Mononuclear cell (primary cell): Measurements from ENCODE around the gene PM20D2. TPM values are rescaled to one million over a fixed set of nuclear protein-coding genes. Genes with fewer than 3 reads are reported as not detected.

Source experiments
- H3K27me3 ChIP-seq: 2 replicates; pipeline ENCODE4 v1.6.0; 2011; ENCODE audit warnings: low read length, control low read depth; ENCODE audit not compliant: insufficient read depth
- H3K4me1 ChIP-seq: 2 replicates; pipeline ENCODE4 v1.5.1; 2011; ENCODE audit warnings: mild to moderate bottlenecking, low read length, control low read depth; ENCODE audit not compliant: insufficient read depth
- H3K4me3 ChIP-seq: 2 replicates; pipeline ENCODE4 v1.5.1; 2011; ENCODE audit warnings: mild to moderate bottlenecking, low read length, moderate library complexity
- H3K9me3 ChIP-seq: 2 replicates; pipeline ENCODE4 v1.5.1; 2011; ENCODE audit warnings: low read depth, mild to moderate bottlenecking, control low read depth, low read length
- total RNA-seq: library from RNA; depleted of rRNA; stranded (reverse); fragments of >200 nt; gene quantifications from one replicate; pipeline ENCODE4 v1.2.3, GENCODE V29; 2012

Gene PM20D2
- total RNA-seq, 1 donor = 6.1 TPM

GRCh38 chr6:89134723-89135122 lies 11.1 kb upstream of the PM20D2 start:
- H3K4me3 ChIP-seq = no peak overlapping the region
- no peaks in the 10 kb centered on the region for H3K9me3 ChIP-seq
- peaks cover 4% of the 10 kb centered on the region for H3K4me1 ChIP-seq
- no peaks in the 10 kb centered on the region for H3K27me3 ChIP-seq

- H3K9me3 ChIP-seq = no peaks in the 10 kb centered on the region
- H3K4me1 ChIP-seq = no peaks in the 10 kb centered on the region
- H3K4me3 ChIP-seq = no peak overlapping the region
- no peaks in the 10 kb centered on the region for H3K27me3 ChIP-seq
These were observed 7.7 kb upstream of the PM20D2 start for GRCh38 chr6:89138173-89138572.

- Histone ChIP-seq H3K4me3 (no peak overlapping the region), H3K27me3 (no peaks in the 10 kb centered on the region), H3K4me1 (peaks cover 4% of the 10 kb centered on the region), H3K9me3 (no peaks in the 10 kb centered on the region)
These were observed 6.1 kb upstream of the PM20D2 start for GRCh38 chr6:89139509-89140346.

- Histone ChIP-seq H3K4me3 (no peak overlapping the region), H3K9me3 (no peaks in the 10 kb centered on the region), H3K27me3 (no peaks in the 10 kb centered on the region), H3K4me1 (peaks cover 6% of the 10 kb centered on the region)
These were observed 5.3 kb upstream of the PM20D2 start for GRCh38 chr6:89140347-89141156.

- Histone ChIP-seq H3K4me3 (no peak overlapping the region), H3K4me1 (peaks cover 25% of the 10 kb centered on the region), H3K27me3 (no peaks in the 10 kb centered on the region), H3K9me3 (no peaks in the 10 kb centered on the region)
These were observed 1.4 kb upstream of the PM20D2 start for GRCh38 chr6:89144354-89144906.

- peaks cover 25% of the 10 kb centered on the region for H3K4me1 ChIP-seq
- no peaks in the 10 kb centered on the region for H3K27me3 ChIP-seq
- H3K9me3 ChIP-seq = no peaks in the 10 kb centered on the region
- peak overlapping the region; percentile 52 for H3K4me3 ChIP-seq
These were observed 532 bp upstream of the PM20D2 start for GRCh38 chr6:89145091-89145955.

- Histone ChIP-seq H3K4me1 (peaks cover 25% of the 10 kb centered on the region), H3K4me3 (peak overlapping the region; percentile 52), H3K27me3 (no peaks in the 10 kb centered on the region), H3K9me3 (no peaks in the 10 kb centered on the region)
These were observed 1.2 kb downstream of the PM20D2 start for GRCh38 chr6:89146718-89147700.

GRCh38 chr6:89148016-89148750 lies 2.3 kb downstream of the PM20D2 start:
- Histone ChIP-seq H3K4me1 (peaks cover 25% of the 10 kb centered on the region), H3K27me3 (no peaks in the 10 kb centered on the region), H3K9me3 (no peaks in the 10 kb centered on the region), H3K4me3 (no peak overlapping the region)

- Histone ChIP-seq H3K27me3 (no peaks in the 10 kb centered on the region), H3K9me3 (no peaks in the 10 kb centered on the region), H3K4me3 (no peak overlapping the region), H3K4me1 (no peaks in the 10 kb centered on the region)
These were observed 8.3 kb downstream of the PM20D2 start for GRCh38 chr6:89154131-89154530.

GRCh38 chr6:89160331-89161092 lies 14.7 kb downstream of the PM20D2 start:
- Histone ChIP-seq H3K4me3 (no peak overlapping the region), H3K27me3 (no peaks in the 10 kb centered on the region), H3K9me3 (no peaks in the 10 kb centered on the region), H3K4me1 (no peaks in the 10 kb centered on the region)

- Histone ChIP-seq H3K4me3 (no peak overlapping the region), H3K27me3 (no peaks in the 10 kb centered on the region), H3K9me3 (no peaks in the 10 kb centered on the region), H3K4me1 (no peaks in the 10 kb centered on the region)
These were observed 15.6 kb downstream of the PM20D2 start for GRCh38 chr6:89161326-89162046.

- Histone ChIP-seq H3K27me3 (no peaks in the 10 kb centered on the region), H3K4me1 (no peaks in the 10 kb centered on the region), H3K9me3 (no peaks in the 10 kb centered on the region), H3K4me3 (no peak overlapping the region)
These were observed 16.2 kb downstream of the PM20D2 start for GRCh38 chr6:89162047-89162371.
